Fibroblast of skin of right biceps (primary cell): Measurements from ENCODE around the gene ZNF57.
"Not testable (repeated sequence)": the region's sequence is repeated elsewhere in the genome, so short reads cannot be mapped to it uniquely, and the experiment has no call there.

ENCODE experiments used
- DNase-seq: peaks from one replicate; pipeline ENCODE4 v3.0.0-alpha.2; 2013

ZNF57 gene

GRCh38 chr19:2902590-2903218 is 2.0 kb downstream of the ZNF57 start:
- DNase-seq: no peak

GRCh38 chr19:2903326-2903725 is 2.6 kb downstream of the ZNF57 start:
- not testable (repeated sequence) for DNase-seq

- no peak for DNase-seq
Measured at GRCh38 chr19:2905918-2906519, 5.3 kb downstream of the ZNF57 start.

GRCh38 chr19:2906631-2907195 is 6.0 kb downstream of the ZNF57 start:
- no peak for DNase-seq

GRCh38 chr19:2912306-2912705 is 11.6 kb downstream of the ZNF57 start:
- DNase-seq: no peak

- DNase-seq: no peak
Measured at GRCh38 chr19:2917275-2918184, 16.8 kb downstream of the ZNF57 start.

- DNase-seq: no peak
Measured at GRCh38 chr19:2922987-2923386, 22.3 kb downstream of the ZNF57 start.

GRCh38 chr19:2923510-2923909 is 22.8 kb downstream of the ZNF57 start:
- DNase-seq: no peak

GRCh38 chr19:2926341-2927031 is 25.8 kb downstream of the ZNF57 start:
- DNase-seq: no peak

GRCh38 chr19:2927032-2927430 is 26.3 kb downstream of the ZNF57 start:
- DNase-seq: no peak

GRCh38 chr19:2933490-2933910 is 32.8 kb downstream of the ZNF57 start:
- DNase-seq: no peak

GRCh38 chr19:2935863-2936262 is 35.1 kb downstream of the ZNF57 start:
- DNase-seq: not testable (repeated sequence)

GRCh38 chr19:2942928-2943640 is 42.4 kb downstream of the ZNF57 start:
- no peak for DNase-seq

GRCh38 chr19:2944403-2944774 is 43.7 kb downstream of the ZNF57 start:
- no peak for DNase-seq

GRCh38 chr19:2944775-2945574 is 44.2 kb downstream of the ZNF57 start, which contains the start of gene ZNF77:
Gene ZNF77 (minus strand): TSS chr19:2944971. CDS start chr19:2944840, 131 bp downstream.
- peak; percentile 99 for DNase-seq

- no peak for DNase-seq
Measured at GRCh38 chr19:2945575-2946184, 45.0 kb downstream of the ZNF57 start.

GRCh38 chr19:2949939-2950285 is 49.2 kb downstream of the ZNF57 start:
- DNase-seq: no peak

- DNase-seq: peak; percentile 99
Measured at GRCh38 chr19:2950286-2951124, 49.8 kb downstream of the ZNF57 start.

- no peak for DNase-seq
Measured at GRCh38 chr19:2952953-2953481, 52.3 kb downstream of the ZNF57 start.

GRCh38 chr19:2957160-2957559 is 56.4 kb downstream of the ZNF57 start:
- DNase-seq: no peak
